ENCODE data around the gene PPIP5K1.
"Not testable (repeated sequence)": the region's sequence is repeated elsewhere in the genome, so short reads cannot be mapped to it uniquely, and the experiment has no call there.

Gene PPIP5K1

DNA sequence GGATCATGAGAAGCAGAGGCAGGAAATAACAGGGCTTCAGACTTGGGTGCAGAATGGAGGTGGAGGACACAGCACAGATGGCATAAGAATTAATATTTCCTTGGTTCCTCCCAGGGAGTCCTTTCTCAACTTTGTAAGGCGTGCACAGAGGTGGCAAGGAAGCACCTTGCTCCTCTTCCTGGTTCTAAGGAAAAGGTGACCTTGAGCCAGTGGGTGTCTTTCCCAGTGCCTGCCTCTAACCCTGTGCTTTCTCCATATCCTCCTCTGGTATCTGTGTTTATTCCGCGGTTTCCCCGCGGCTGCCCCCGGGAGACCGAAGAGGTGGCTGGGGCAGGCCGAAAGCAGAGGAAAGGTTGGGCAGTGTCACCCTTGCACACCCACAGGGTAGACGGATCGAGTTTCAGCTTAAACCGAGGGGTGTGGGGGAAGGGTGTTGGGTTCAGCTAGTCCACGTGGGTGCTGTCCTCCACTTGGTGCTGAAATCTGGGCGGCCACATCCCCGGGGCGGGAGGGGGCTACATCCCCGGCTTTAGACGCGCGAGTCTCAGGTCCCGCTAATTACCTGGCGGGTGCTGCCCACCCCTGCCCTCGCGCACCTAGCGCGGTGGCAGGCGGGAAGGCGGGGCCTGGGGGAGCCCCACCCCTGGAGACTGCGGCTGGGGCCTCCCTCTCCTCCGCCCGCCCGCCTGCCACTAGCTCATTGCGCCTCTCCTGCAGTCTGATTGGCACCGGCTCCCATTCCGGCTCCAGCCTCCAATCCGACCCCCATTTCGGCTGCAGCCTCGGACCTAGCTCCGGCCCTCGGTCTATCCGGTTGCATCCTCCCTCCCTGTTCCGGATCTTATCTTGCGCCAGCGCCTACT is 3.6 kb upstream of the PPIP5K1 start, which contains the start of gene CKMT1B:
CKMT1B (plus strand) TSS at position 700 of the 863 bp plus-strand sequence. CDS start 192 bp downstream, outside the sequence.
- H3K4me1 ChIP-seq (ENCODE audit: insufficient read depth, poor library complexity, severe bottlenecking); H3K4me3 ChIP-seq (ENCODE audit: severe bottlenecking); H3K27ac ChIP-seq (ENCODE audit: poor library complexity, severe bottlenecking); H3K27me3 ChIP-seq (ENCODE audit: insufficient read depth, poor library complexity, severe bottlenecking); H3K36me3 ChIP-seq (ENCODE audit: low read depth); H3K9me3 ChIP-seq (ENCODE audit: severe bottlenecking); DNase-seq (ENCODE audit: low spot score): not testable (repeated sequence)
- peak; percentile 81 for ATAC-seq (ENCODE audit: low read depth)

DNA sequence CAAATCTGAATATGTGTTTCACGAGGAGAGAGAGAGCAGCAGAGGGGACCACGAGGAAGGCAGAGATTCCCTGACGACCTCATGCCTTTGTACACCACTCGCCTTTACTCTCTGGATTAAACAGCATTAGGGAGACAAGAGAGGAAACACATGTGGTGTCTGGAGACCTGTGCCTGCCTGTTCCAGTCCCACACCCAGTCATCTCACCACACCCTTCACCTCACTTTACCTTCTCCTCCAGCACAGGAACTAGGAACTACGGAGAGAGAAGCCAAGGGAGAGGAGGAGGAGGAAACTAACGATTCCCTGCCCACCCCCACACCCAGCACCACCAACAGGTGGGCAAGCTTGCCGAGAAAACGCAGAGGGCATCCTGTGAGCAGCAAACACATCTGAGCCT is 2.8 kb upstream of the PPIP5K1 start:
- not testable (repeated sequence) for H3K4me3 ChIP-seq (ENCODE audit: severe bottlenecking); H3K4me1 ChIP-seq (ENCODE audit: insufficient read depth, poor library complexity, severe bottlenecking); H3K9me3 ChIP-seq (ENCODE audit: severe bottlenecking); DNase-seq (ENCODE audit: low spot score); H3K36me3 ChIP-seq (ENCODE audit: low read depth); H3K27me3 ChIP-seq (ENCODE audit: insufficient read depth, poor library complexity, severe bottlenecking); H3K27ac ChIP-seq (ENCODE audit: poor library complexity, severe bottlenecking)
- ATAC-seq (ENCODE audit: low read depth): peak; percentile 19

DNA sequence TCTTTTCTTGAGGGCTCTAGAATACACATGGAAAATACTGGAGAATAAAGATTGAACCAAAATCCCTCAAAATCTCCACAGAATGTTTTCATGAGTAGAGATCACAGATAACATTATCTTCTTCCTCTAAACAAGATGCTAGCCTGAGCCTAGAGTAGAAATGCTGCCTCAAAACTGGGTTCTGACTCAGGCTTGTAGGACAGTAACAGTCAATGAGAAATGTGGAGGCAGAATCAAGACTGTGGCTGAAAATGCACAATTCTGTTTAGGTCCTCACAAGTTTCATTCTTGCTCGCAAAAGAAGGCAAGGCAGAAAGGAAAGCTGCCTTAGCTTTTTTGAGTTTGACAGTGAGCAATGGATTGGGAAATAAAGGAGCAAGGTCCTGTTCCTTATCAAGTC is 15.4 kb downstream of the PPIP5K1 start:
- not testable (repeated sequence) for H3K27ac ChIP-seq (ENCODE audit: poor library complexity, severe bottlenecking); ATAC-seq (ENCODE audit: low read depth); H3K9me3 ChIP-seq (ENCODE audit: severe bottlenecking); DNase-seq (ENCODE audit: low spot score); H3K36me3 ChIP-seq (ENCODE audit: low read depth); H3K4me1 ChIP-seq (ENCODE audit: insufficient read depth, poor library complexity, severe bottlenecking); H3K27me3 ChIP-seq (ENCODE audit: insufficient read depth, poor library complexity, severe bottlenecking); H3K4me3 ChIP-seq (ENCODE audit: severe bottlenecking)

DNA sequence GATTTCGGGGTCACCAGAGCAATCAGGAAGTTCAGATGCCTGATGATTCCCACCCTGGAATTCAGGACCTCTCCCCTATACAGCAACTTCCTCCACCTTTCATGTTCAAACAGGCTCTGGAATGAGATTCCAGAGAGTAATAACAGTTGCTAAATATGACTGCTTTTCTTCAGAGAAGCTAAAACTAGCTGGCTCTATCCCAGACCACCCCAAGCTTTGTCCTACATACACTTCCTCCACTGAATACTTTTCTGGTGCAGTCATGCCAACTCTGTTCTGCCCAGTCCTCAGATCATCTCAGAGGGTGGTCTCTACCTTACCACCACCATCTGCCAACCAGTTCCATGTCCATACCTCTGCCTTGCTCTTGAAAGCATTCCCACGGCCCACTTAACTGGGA is 23.4 kb downstream of the PPIP5K1 start:
- peak; percentile 74 for ATAC-seq (ENCODE audit: low read depth)
- H3K36me3 ChIP-seq (ENCODE audit: low read depth); H3K27me3 ChIP-seq (ENCODE audit: insufficient read depth, poor library complexity, severe bottlenecking); H3K9me3 ChIP-seq (ENCODE audit: severe bottlenecking); H3K4me1 ChIP-seq (ENCODE audit: insufficient read depth, poor library complexity, severe bottlenecking); H3K27ac ChIP-seq (ENCODE audit: poor library complexity, severe bottlenecking); H3K4me3 ChIP-seq (ENCODE audit: severe bottlenecking); DNase-seq (ENCODE audit: low spot score): not testable (repeated sequence)

DNA sequence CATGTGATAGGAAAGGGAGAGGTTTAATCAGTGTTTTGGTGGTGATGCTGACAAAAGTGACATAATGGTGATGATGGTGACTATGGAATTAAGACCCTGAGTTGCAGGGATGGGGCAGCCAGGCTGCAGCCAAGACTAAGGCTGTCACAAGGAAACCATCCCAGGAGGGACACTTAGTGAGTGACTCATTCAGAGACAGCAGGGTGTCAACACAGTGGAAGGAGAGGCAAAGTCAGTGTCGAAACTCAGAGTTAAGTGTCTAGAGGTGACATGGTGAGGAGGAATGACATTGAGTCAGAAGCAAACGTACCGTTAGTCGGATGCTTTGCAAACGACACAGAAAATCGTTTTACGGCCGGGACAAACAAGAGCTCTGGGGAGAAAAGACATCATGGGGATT is 26.2 kb downstream of the PPIP5K1 start:
- not testable (repeated sequence) for H3K9me3 ChIP-seq (ENCODE audit: severe bottlenecking); H3K27ac ChIP-seq (ENCODE audit: poor library complexity, severe bottlenecking); H3K27me3 ChIP-seq (ENCODE audit: insufficient read depth, poor library complexity, severe bottlenecking); H3K4me3 ChIP-seq (ENCODE audit: severe bottlenecking); H3K36me3 ChIP-seq (ENCODE audit: low read depth); ATAC-seq (ENCODE audit: low read depth); DNase-seq (ENCODE audit: low spot score); H3K4me1 ChIP-seq (ENCODE audit: insufficient read depth, poor library complexity, severe bottlenecking)

DNA sequence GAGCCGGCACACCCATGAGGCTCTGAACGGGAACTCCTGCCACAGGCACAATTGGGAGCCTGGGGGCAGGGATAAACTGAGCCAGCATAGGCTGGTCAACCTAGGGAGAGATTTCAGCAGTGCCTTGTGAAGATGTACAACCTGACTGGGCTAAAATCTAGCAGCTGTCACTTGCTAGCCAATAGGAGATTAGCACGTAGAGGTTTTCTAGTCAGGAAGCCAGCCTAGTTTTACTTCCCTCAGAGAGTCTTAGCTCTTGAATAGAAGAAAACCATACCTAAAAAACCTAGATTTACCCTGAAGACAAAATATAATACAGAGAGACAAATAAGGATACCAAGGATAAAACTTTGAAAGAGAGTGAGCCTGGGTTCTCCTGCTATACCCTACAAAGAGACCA is 27.3 kb downstream of the PPIP5K1 start:
- peaks cover 15% of the 10 kb centered on the region for H3K36me3 ChIP-seq (ENCODE audit: low read depth)
- H3K4me3 ChIP-seq (ENCODE audit: severe bottlenecking); H3K4me1 ChIP-seq (ENCODE audit: insufficient read depth, poor library complexity, severe bottlenecking); DNase-seq (ENCODE audit: low spot score); H3K9me3 ChIP-seq (ENCODE audit: severe bottlenecking); H3K27me3 ChIP-seq (ENCODE audit: insufficient read depth, poor library complexity, severe bottlenecking); H3K27ac ChIP-seq (ENCODE audit: poor library complexity, severe bottlenecking); ATAC-seq (ENCODE audit: low read depth): not testable (repeated sequence)

DNA sequence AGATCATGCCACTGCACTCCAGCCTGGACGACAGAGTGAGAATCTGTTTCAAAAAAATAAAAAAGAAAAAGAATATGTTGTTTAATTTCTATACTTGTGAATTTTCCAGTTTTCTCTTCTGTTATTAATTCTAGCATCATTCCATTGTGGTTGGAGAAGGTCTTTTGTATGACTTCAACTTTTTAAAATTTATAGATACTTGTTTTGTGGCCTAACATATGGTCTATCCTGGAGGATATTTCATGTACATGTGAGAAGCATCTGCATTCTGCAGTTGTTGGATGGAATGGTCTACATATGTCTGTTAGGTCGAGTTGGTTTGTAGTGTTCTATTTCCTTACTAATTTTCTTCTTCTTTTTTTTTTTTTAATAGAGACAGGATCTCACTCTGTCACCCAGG is 37.0 kb downstream of the PPIP5K1 start:
- no peaks in the 10 kb centered on the region for H3K27me3 ChIP-seq (ENCODE audit: insufficient read depth, poor library complexity, severe bottlenecking)
- ATAC-seq (ENCODE audit: low read depth): no peak
- H3K4me3 ChIP-seq (ENCODE audit: severe bottlenecking): no peak overlapping the region
- H3K36me3 ChIP-seq (ENCODE audit: low read depth): peaks cover 56% of the 10 kb centered on the region
- DNase-seq (ENCODE audit: low spot score): no peak
- no peaks in the 10 kb centered on the region for H3K9me3 ChIP-seq (ENCODE audit: severe bottlenecking)
- H3K27ac ChIP-seq (ENCODE audit: poor library complexity, severe bottlenecking): no peak overlapping the region
- H3K4me1 ChIP-seq (ENCODE audit: insufficient read depth, poor library complexity, severe bottlenecking): no peaks in the 10 kb centered on the region
- TF ChIP-seq, protein P1, sequence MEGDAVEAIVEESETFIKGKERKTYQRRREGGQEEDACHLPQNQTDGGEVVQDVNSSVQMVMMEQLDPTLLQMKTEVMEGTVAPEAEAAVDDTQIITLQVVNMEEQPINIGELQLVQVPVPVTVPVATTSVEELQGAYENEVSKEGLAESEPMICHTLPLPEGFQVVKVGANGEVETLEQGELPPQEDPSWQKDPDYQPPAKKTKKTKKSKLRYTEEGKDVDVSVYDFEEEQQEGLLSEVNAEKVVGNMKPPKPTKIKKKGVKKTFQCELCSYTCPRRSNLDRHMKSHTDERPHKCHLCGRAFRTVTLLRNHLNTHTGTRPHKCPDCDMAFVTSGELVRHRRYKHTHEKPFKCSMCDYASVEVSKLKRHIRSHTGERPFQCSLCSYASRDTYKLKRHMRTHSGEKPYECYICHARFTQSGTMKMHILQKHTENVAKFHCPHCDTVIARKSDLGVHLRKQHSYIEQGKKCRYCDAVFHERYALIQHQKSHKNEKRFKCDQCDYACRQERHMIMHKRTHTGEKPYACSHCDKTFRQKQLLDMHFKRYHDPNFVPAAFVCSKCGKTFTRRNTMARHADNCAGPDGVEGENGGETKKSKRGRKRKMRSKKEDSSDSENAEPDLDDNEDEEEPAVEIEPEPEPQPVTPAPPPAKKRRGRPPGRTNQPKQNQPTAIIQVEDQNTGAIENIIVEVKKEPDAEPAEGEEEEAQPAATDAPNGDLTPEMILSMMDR (IDR thresholded peaks at IDR 0.05; ENCODE audit: poor library complexity, severe bottlenecking): no peak

DNA sequence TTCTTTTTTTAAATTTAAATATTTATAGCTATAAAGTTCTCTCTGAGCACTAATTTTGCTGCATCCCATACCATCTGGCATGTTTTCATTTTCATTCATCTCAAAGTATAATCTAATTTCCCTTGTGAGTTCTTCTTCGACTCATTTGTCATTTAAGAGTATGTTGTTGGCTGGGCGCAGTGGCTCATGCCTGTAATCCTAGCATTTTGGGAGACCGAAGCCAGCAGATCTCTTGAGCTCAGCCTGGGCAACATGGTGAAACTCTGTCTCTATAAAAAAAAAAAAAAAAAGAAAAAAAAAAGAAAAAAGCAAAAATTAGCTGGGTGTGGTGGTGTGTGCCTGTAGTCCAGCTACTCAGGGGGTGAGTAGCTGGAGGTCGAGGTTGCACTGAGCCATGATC is 37.8 kb downstream of the PPIP5K1 start:
- Histone ChIP-seq H3K4me3 (ENCODE audit: severe bottlenecking) (no peak overlapping the region), H3K9me3 (ENCODE audit: severe bottlenecking) (no peaks in the 10 kb centered on the region), H3K27me3 (ENCODE audit: insufficient read depth, poor library complexity, severe bottlenecking) (no peaks in the 10 kb centered on the region), H3K36me3 (ENCODE audit: low read depth) (peaks cover 58% of the 10 kb centered on the region), H3K4me1 (ENCODE audit: insufficient read depth, poor library complexity, severe bottlenecking) (no peaks in the 10 kb centered on the region), H3K27ac (ENCODE audit: poor library complexity, severe bottlenecking) (no peak overlapping the region)
- no peak for ATAC-seq (ENCODE audit: low read depth)
- DNase-seq (ENCODE audit: low spot score): no peak
- TF ChIP-seq, protein P1 (IDR thresholded peaks at IDR 0.05; ENCODE audit: poor library complexity, severe bottlenecking): no peak
